DOHH2 (cell line): Measurements from ENCODE around the gene MYF6.

Experiments used
- H3F3A ChIP-seq: fragments of 200-600 bp; sonication (generic), shearing (Covaris generic); 2 replicates; pipeline ENCODE4 v1.6.0; 2016; ENCODE audit warnings: antibody characterized with exemption, mild to moderate bottlenecking; ENCODE audit not compliant: control insufficient read depth, insufficient read depth
- H3K27ac ChIP-seq: fragments of 200-600 bp; sonication (generic); 2 replicates; pipeline ENCODE4 v1.5.1; 2014; ENCODE audit warnings: low read depth, mild to moderate bottlenecking, low read length, moderate library complexity
- H3K27me3 ChIP-seq: fragments of 200-600 bp; sonication (generic); 2 replicates; pipeline ENCODE4 v1.6.1; 2014; ENCODE audit warnings: mild to moderate bottlenecking, low read length, mixed read lengths; ENCODE audit not compliant: control insufficient read depth
- H3K36me3 ChIP-seq: fragments of 200-600 bp; sonication (generic); 2 replicates; pipeline ENCODE4 v1.6.1; 2014; ENCODE audit warnings: mild to moderate bottlenecking, low read length, moderate library complexity, mixed read lengths; ENCODE audit not compliant: control insufficient read depth
- H3K4me1 ChIP-seq: fragments of 200-600 bp; sonication (generic); 2 replicates; pipeline ENCODE4 v1.6.1; 2014; ENCODE audit warnings: mild to moderate bottlenecking, low read length, mixed read lengths; ENCODE audit not compliant: control insufficient read depth
- H3K4me2 ChIP-seq: fragments of 200-600 bp; sonication (generic); 2 replicates; pipeline ENCODE4 v1.6.0; 2014; ENCODE audit warnings: mild to moderate bottlenecking, low read length, moderate library complexity
- H3K4me3 ChIP-seq: fragments of 200-600 bp; sonication (generic); 2 replicates; pipeline ENCODE4 v1.5.1; 2014; ENCODE audit warnings: mild to moderate bottlenecking, low read length, mixed read lengths
- H3K79me2 ChIP-seq: fragments of 200-600 bp; sonication (generic); 2 replicates; pipeline ENCODE4 v1.6.1; 2014; ENCODE audit warnings: mild to moderate bottlenecking, low read length, mixed read lengths; ENCODE audit not compliant: control insufficient read depth
- H3K9me2 ChIP-seq: fragments of 200-600 bp; sonication (generic); replicated peaks from 2 replicates; pipeline ENCODE4 v1.6.1; 2014; ENCODE audit warnings: mild to moderate bottlenecking, low read length, mixed read lengths; ENCODE audit not compliant: control insufficient read depth
- H3K9me3 ChIP-seq: fragments of 200-600 bp; sonication (generic); 2 replicates; pipeline ENCODE4 v1.6.1; 2014; ENCODE audit warnings: antibody characterized with exemption, low read length, mixed read lengths; ENCODE audit not compliant: control insufficient read depth, insufficient read depth
- H4K20me1 ChIP-seq: fragments of 200-600 bp; sonication (generic); 2 replicates; pipeline ENCODE4 v1.6.0; 2014; ENCODE audit warnings: low read depth, mild to moderate bottlenecking, antibody characterized with exemption, low read length, moderate library complexity; ENCODE audit not compliant: control insufficient read depth, insufficient read depth
- CTCF ChIP-seq: fragments of 200-600 bp; sonication (generic); IDR thresholded peaks from one replicate; pipeline ENCODE4 v1.5.1; 2014; ENCODE audit warnings: antibody characterized with exemption, mild to moderate bottlenecking, low read depth, low read length; ENCODE audit not compliant: poor library complexity, severe bottlenecking
- EZH2phosphoT487 ChIP-seq: fragments of 200-600 bp; sonication (generic); IDR thresholded peaks from 2 replicates; pipeline ENCODE4 v1.6.1; 2017; ENCODE audit warnings: borderline replicate concordance, mild to moderate bottlenecking, antibody characterized with exemption, low read length, moderate library complexity, mixed read lengths

MYF6 gene

GRCh38 chr12:80707126-80707829 is at the start of gene MYF6:
Gene MYF6 (plus strand): TSS chr12:80707634. CDS start chr12:80707720, 86 bp downstream.
- Histone ChIP-seq H3K9me3 (no peaks in the 10 kb centered on the region; the same call in 1 of the 2 replicates), H3K27me3 (no peaks in the 10 kb centered on the region), H3K4me3 (no peak within 1 kb of the TSS), H3K27ac (no peak within 1 kb of the TSS), H3K79me2 (no peaks in the 10 kb centered on the region), H3K36me3 (no peaks in the 10 kb centered on the region), H3K4me2 (no peak within 1 kb of the TSS), H3K9me2 (no peaks in the 10 kb centered on the region), H3F3A (no peaks in the 10 kb centered on the region), H3K4me1 (no peaks in the 10 kb centered on the region), H4K20me1 (no peaks in the 10 kb centered on the region)
- TF ChIP-seq EZH2phosphoT487 (no peak), CTCF (no peak)

- Histone ChIP-seq H3K27me3 (no peaks in the 10 kb centered on the region), H3K9me3 (no peaks in the 10 kb centered on the region)
Observed at GRCh38 chr12:80659512-80660063, 47.8 kb upstream of the MYF6 start.

GRCh38 chr12:80662586-80662985 is 44.8 kb upstream of the MYF6 start:
- H3K4me3 ChIP-seq, result no peak overlapping the region
- H3K9me3 ChIP-seq, result no peaks in the 10 kb centered on the region

More at GRCh38 chr12:80659512-80660063, 47.8 kb upstream of the MYF6 start:
- Histone ChIP-seq H3K4me1 (no peaks in the 10 kb centered on the region), H3F3A (no peaks in the 10 kb centered on the region), H3K4me2 (no peak overlapping the region), H3K27ac (no peak overlapping the region), H3K9me2 (no peaks in the 10 kb centered on the region), H3K79me2 (no peaks in the 10 kb centered on the region), H3K4me3 (no peak overlapping the region), H3K36me3 (no peaks in the 10 kb centered on the region), H4K20me1 (no peaks in the 10 kb centered on the region)
- no peak for TF ChIP-seq EZH2phosphoT487
- TF ChIP-seq CTCF, result no peak

More at GRCh38 chr12:80662586-80662985, 44.8 kb upstream of the MYF6 start:
- no peaks in the 10 kb centered on the region for H3F3A ChIP-seq
- no peaks in the 10 kb centered on the region for H3K27me3 ChIP-seq
- H3K27ac ChIP-seq, result no peak overlapping the region
- no peaks in the 10 kb centered on the region for H4K20me1 ChIP-seq
- no peak overlapping the region for H3K4me2 ChIP-seq
- no peaks in the 10 kb centered on the region for H3K9me2 ChIP-seq
- no peaks in the 10 kb centered on the region for H3K4me1 ChIP-seq
- no peaks in the 10 kb centered on the region for H3K36me3 ChIP-seq
- TF ChIP-seq EZH2phosphoT487, result no peak
- no peak for TF ChIP-seq CTCF
- H3K79me2 ChIP-seq, result no peaks in the 10 kb centered on the region
